ENCODE results near the gene GALNT1. TPM values are rescaled to one million over a fixed set of nuclear protein-coding genes. Genes with fewer than 3 reads are reported as not detected.

The GALNT1 gene
- total and polyA plus RNA-seq, 10 of the 15 experiments (the other 5 are each of a cell fraction or from before 2014, with no cell fraction given) = 8.0 to 53.7 (median 29.9) TPM

- FAIRE-seq (no peak), ATAC-seq (peak; percentile 58), DNase-seq (ENCODE audit: low read depth, low spot score) (no peak)
- H3K4me2 ChIP-seq (ENCODE audit: control insufficient read depth, insufficient read depth) = peak overlapping the region; percentile 73
- in situ Hi-C loops (cut with MboI) (loop anchor here (10.0 to 25.0 kb wide), 2 partner anchors 394 to 1231 kb away; partner anchors contain the start of gene RMP24), intact Hi-C loops (cut with micrococcal nuclease; ENCODE audit: unreplicated experiment) (loop anchor here (10.0 kb wide), 2 partner anchors 84 to 174 kb away; no protein-coding TSS in a partner anchor)
- SMC1A ChIA-PET (ENCODE audit: uncharacterized antibody, unreplicated experiment) = interaction anchor here (0.9 to 1.0 kb wide), 2 partner anchors 10 to 171 kb away, joined by 4 read pairs; no protein-coding TSS in a partner anchor
- peaks cover 15% of the 10 kb centered on the region for H3K9me3 ChIP-seq (replicated peaks; ENCODE audit: control insufficient read depth, insufficient read depth, low read length)
- peak overlapping the region; percentile 85 for H3K4me3 ChIP-seq
- POLR2A ChIA-PET = interaction anchor here (0.5 to 1.3 kb wide), 4 partner anchors 10 to 137 kb away, joined by 3 to 4 read pairs (median 4); no protein-coding TSS in a partner anchor
- under 1% methylated on average over 58 of the region's 96 CpGs for WGBS (ENCODE audit: insufficient coverage, insufficient replicate concordance, low lambda C conversion rate, missing lambda C conversion rate)
- H3K4me1 ChIP-seq (ENCODE audit: control insufficient read depth, insufficient read depth, low read length) = peaks cover 20% of the 10 kb centered on the region
- no peaks in the 10 kb centered on the region for H3K27me3 ChIP-seq (replicated peaks in 1 of 2; ENCODE audit: control insufficient read depth in 2 of 2, insufficient read depth in 2 of 2, low read length in 1 of 2)
- peak overlapping the region; percentile 79 for H3K9ac ChIP-seq (ENCODE audit: control insufficient read depth, insufficient read depth, low read length)
- peaks cover 19% of the 10 kb centered on the region for H3K79me2 ChIP-seq (ENCODE audit: control insufficient read depth, insufficient read depth, low read length)
- H2AFZ ChIP-seq (ENCODE audit: control insufficient read depth, low read depth, low read length) = peak overlapping the region; percentile 81
- peak overlapping the region; percentile 69 for H3K27ac ChIP-seq (ENCODE audit: control insufficient read depth, insufficient read depth)
- H4K20me1 ChIP-seq (ENCODE audit: control insufficient read depth, insufficient read depth) = no peaks in the 10 kb centered on the region; the same call in 1 of the 2 replicates
- RAD21 ChIA-PET (ENCODE audit: unreplicated experiment) = interaction anchor here (0.7 to 0.9 kb wide), 2 partner anchors 9 to 44 kb away, joined by 3 to 4 read pairs; no protein-coding TSS in a partner anchor
- BruUV-seq (replicated peaks) = no TSS peak
- CTCF ChIA-PET = interaction anchor here (0.8 to 1.0 kb wide), 3 partner anchors 43 to 123 kb away, joined by 3 to 4 read pairs (median 3); no protein-coding TSS in a partner anchor
- H3K36me3 ChIP-seq (ENCODE audit: control insufficient read depth in 2 of 2, insufficient read depth in 2 of 2, low read length in 1 of 2) = no peaks in the 10 kb centered on the region
- no peak for TF ChIP-seq PAX5 (IDR thresholded peaks at IDR 0.05; ENCODE audit: borderline replicate concordance, low read depth, low read length)
- no peak for TF ChIP-seq TARDBP (IDR thresholded peaks at IDR 0.05; ENCODE audit: borderline replicate concordance)
- TF ChIP-seq CBX3 (IDR thresholded peaks at IDR 0.05; ENCODE audit: borderline replicate concordance, low read depth) = no peak
- TF ChIP-seq YY1 (IDR thresholded peaks at IDR 0.05; ENCODE audit: low read depth, low read length) = no peak
- TF ChIP-seq BRCA1 (IDR thresholded peaks at IDR 0.05; ENCODE audit: low read depth, low read length) = no peak
- TF ChIP-seq KLF5 (IDR thresholded peaks at IDR 0.05; ENCODE audit: partially characterized antibody) = no peak
- no peak for TF ChIP-seq BMI1 (IDR thresholded peaks at IDR 0.05; ENCODE audit: borderline replicate concordance)
- TF ChIP-seq HCFC1 (IDR thresholded peaks at IDR 0.05; ENCODE audit: low read length) = no peak
- no peak for TF ChIP-seq SMAD5 (IDR thresholded peaks at IDR 0.05; ENCODE audit: low read depth)
- TF ChIP-seq MXI1 (IDR thresholded peaks at IDR 0.05; ENCODE audit: low read depth, low read length) = 0 out of 2 replicates have a peak, but pooled peaks have one; percentile 24
- no peak for TF ChIP-seq SMC3 (IDR thresholded peaks at IDR 0.05; ENCODE audit: borderline replicate concordance, low read length)
- peak; percentile 95 for TF ChIP-seq LARP7 (IDR thresholded peaks at IDR 0.05)
- TF ChIP-seq EP300 (IDR thresholded peaks at IDR 0.05; ENCODE audit: borderline replicate concordance in 1 of 2, control insufficient read depth in 1 of 2, low read depth in 2 of 2, low read length in 2 of 2) = no peak
- no peak for TF ChIP-seq MTA2 (IDR thresholded peaks at IDR 0.05; ENCODE audit: low read depth)
- no peak for TF ChIP-seq GABPA (IDR thresholded peaks at IDR 0.05; ENCODE audit: low read depth)
- TF ChIP-seq DPF2 (IDR thresholded peaks at IDR 0.05) = peak; percentile 89
- no peak for TF ChIP-seq SIN3A (IDR thresholded peaks at IDR 0.05; ENCODE audit: low read depth, low read length)
- no peak for TF ChIP-seq CEBPB (IDR thresholded peaks at IDR 0.05; ENCODE audit: borderline replicate concordance in 1 of 2, low read depth in 2 of 2, low read length in 2 of 2)
- peak in 1 of 2 experiments; percentile 68; a peak in 2 of 4 replicates for TF ChIP-seq BHLHE40 (IDR thresholded peaks at IDR 0.05; ENCODE audit: borderline replicate concordance in 1 of 2, low read depth in 2 of 2, low read length in 1 of 2)
- 0 out of 2 replicates have a peak, but pooled peaks have one; percentile 34 for TF ChIP-seq EED (IDR thresholded peaks at IDR 0.05; ENCODE audit: low read depth)
- TF ChIP-seq, protein P1, sequence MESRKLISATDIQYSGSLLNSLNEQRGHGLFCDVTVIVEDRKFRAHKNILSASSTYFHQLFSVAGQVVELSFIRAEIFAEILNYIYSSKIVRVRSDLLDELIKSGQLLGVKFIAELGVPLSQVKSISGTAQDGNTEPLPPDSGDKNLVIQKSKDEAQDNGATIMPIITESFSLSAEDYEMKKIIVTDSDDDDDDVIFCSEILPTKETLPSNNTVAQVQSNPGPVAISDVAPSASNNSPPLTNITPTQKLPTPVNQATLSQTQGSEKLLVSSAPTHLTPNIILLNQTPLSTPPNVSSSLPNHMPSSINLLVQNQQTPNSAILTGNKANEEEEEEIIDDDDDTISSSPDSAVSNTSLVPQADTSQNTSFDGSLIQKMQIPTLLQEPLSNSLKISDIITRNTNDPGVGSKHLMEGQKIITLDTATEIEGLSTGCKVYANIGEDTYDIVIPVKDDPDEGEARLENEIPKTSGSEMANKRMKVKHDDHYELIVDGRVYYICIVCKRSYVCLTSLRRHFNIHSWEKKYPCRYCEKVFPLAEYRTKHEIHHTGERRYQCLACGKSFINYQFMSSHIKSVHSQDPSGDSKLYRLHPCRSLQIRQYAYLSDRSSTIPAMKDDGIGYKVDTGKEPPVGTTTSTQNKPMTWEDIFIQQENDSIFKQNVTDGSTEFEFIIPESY (IDR thresholded peaks at IDR 0.05) = no peak
- peak; percentile 84 for TF ChIP-seq IKZF1 (conservative IDR thresholded peaks at IDR 0.05)
- TF ChIP-seq EZH2 (IDR thresholded peaks at IDR 0.05; ENCODE audit: borderline replicate concordance, control insufficient read depth, low read depth, low read length) = no peak
- no peak for TF ChIP-seq POU2F2 (IDR thresholded peaks at IDR 0.05; ENCODE audit: borderline replicate concordance, low read depth, low read length)
These were observed 620 bp upstream of the GALNT1 start for GRCh38 chr18:35580701-35581539.
